Kidney epithelial cell (primary cell): ENCODE data around the gene STAT5B. TPM values are rescaled to one million over a fixed set of nuclear protein-coding genes. Genes with fewer than 3 reads are reported as not detected.

ENCODE experiments used
- DNase-seq: peaks from one replicate; pipeline ENCODE4 v3.0.0-alpha.2; 2010; ENCODE audit warnings: low read depth
- H3K27me3 ChIP-seq: 2 replicates; pipeline ENCODE4 v1.6.0; 2011; ENCODE audit warnings: low read length; ENCODE audit not compliant: control insufficient read depth, insufficient read depth
- H3K36me3 ChIP-seq: 2 replicates; pipeline ENCODE4 v1.5.1; 2011; ENCODE audit warnings: low read length; ENCODE audit not compliant: control insufficient read depth, insufficient read depth
- H3K4me3 ChIP-seq: 2 replicates; pipeline ENCODE4 v1.5.1; 2011; ENCODE audit warnings: low read depth, mild to moderate bottlenecking, control low read depth, low read length
- total RNA-seq: library from RNA; depleted of rRNA; stranded (reverse); fragments of >200 nt; gene quantifications from 2 replicates; pipeline ENCODE4 v1.2.3, GENCODE V29; 2015
- TF ChIP-seq, protein P1 (sequence below): IDR thresholded peaks from 2 replicates; pipeline ENCODE4 v1.5.1; 2011; ENCODE audit warnings: mild to moderate bottlenecking, moderate library complexity, low read length, control low read depth, inconsistent platforms; ENCODE audit not compliant: insufficient read depth, poor library complexity, severe bottlenecking

STAT5B gene
- total RNA-seq, 1 donor from 2014 or later = 27.5 TPM

DNA sequence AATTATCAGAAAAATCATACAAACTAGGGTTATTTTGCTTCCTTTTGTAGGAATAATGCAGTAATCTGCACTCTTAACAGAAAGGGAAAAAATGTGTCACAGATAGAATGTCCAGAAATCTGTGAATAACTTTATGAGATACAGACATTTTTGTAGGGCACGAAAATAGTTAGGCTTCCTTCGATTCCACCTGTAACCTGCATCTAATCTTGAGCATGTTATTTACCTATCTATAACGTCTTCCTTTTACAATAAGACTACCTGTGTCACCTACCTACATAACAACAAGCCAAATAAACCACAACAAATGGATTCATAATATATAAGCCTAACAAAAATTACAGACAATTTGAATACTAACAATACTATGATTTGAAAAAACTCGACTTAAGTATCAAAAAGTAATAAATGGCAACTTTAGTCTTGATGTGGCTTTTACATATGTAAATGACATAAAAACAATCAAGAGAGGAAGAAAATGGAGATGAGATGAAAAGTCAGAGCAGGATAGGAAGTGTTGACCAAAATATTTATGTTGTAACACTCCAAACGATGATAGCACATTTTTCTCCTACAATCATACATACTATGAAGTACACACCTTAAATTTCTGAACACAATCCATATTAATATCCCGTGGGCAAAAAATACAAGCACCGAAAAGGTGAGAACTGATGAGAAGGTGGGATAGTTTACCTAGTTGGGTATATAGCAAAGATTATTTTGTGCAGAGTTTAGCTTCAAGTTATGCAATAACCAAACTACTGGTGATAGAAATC, 2.5 kb downstream of the STAT5B start:
- TF ChIP-seq, protein P1, sequence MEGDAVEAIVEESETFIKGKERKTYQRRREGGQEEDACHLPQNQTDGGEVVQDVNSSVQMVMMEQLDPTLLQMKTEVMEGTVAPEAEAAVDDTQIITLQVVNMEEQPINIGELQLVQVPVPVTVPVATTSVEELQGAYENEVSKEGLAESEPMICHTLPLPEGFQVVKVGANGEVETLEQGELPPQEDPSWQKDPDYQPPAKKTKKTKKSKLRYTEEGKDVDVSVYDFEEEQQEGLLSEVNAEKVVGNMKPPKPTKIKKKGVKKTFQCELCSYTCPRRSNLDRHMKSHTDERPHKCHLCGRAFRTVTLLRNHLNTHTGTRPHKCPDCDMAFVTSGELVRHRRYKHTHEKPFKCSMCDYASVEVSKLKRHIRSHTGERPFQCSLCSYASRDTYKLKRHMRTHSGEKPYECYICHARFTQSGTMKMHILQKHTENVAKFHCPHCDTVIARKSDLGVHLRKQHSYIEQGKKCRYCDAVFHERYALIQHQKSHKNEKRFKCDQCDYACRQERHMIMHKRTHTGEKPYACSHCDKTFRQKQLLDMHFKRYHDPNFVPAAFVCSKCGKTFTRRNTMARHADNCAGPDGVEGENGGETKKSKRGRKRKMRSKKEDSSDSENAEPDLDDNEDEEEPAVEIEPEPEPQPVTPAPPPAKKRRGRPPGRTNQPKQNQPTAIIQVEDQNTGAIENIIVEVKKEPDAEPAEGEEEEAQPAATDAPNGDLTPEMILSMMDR = no peak
- DNase-seq = no peak
- Histone ChIP-seq H3K27me3 (no peaks in the 10 kb centered on the region), H3K36me3 (no peaks in the 10 kb centered on the region), H3K4me3 (no peak overlapping the region)

GRCh38 chr17:42272162-42272907, 3.9 kb downstream of the STAT5B start:
- Histone ChIP-seq H3K27me3 (no peaks in the 10 kb centered on the region), H3K36me3 (no peaks in the 10 kb centered on the region), H3K4me3 (no peak overlapping the region)
- TF ChIP-seq, protein P1 = no peak
- DNase-seq = no peak

- no peak for DNase-seq
- H3K27me3 ChIP-seq = no peaks in the 10 kb centered on the region
- H3K4me3 ChIP-seq = no peak overlapping the region
- TF ChIP-seq, protein P1 = no peak
- H3K36me3 ChIP-seq = no peaks in the 10 kb centered on the region
Observed at GRCh38 chr17:42271779-42272035, 4.5 kb downstream of the STAT5B start.

DNA sequence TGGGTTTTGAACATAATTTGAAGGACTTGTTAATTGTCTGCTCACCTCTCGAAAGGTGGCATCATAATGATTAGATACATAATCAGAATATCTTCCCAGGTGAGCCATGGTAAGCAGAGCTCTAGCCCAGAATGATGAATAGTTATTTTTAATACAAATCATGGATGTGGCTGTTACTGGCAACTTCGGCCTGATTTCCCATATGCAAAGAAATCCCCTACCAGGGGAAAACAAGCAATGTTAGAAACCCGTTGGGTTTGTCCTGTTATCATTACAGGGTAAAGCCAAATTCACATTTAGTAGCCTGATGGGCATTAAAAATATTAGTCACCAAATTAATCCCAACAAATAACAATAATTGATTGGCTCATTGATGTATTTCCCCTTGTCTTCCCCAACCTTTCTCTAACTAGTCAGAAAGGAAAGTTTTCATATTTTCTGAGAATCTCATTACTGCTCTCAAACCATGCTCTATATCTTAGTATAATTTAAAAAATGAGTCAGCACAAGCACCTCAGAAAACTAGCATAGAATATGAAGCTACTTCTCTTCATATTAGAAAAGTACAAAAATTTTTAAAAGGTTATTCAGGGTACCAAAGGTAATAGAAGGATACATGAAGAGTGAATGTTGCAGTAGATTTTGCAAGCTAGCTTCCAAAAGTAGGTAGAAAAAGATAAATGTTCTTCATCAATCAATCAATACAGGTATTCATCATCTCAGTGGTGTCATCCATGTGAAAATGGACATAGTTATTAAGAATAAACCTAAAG, 5.0 kb downstream of the STAT5B start:
- TF ChIP-seq, protein P1 = no peak
- no peak for DNase-seq
- Histone ChIP-seq H3K27me3 (no peaks in the 10 kb centered on the region), H3K4me3 (no peak overlapping the region), H3K36me3 (no peaks in the 10 kb centered on the region)

GRCh38 chr17:42270596-42270995, 5.6 kb downstream of the STAT5B start:
- TF ChIP-seq, protein P1 = no peak
- no peak for DNase-seq
- Histone ChIP-seq H3K36me3 (no peaks in the 10 kb centered on the region), H3K27me3 (no peaks in the 10 kb centered on the region), H3K4me3 (no peak overlapping the region)
